HG02678 (cell line): ENCODE results near the gene LRRC4B.

Experiments
- ATAC-seq: cut with Tn5 transposase; IDR thresholded peaks from one replicate; pipeline ENCODE4 v1.9.1; 2021; ENCODE audit warnings: mild to moderate bottlenecking, moderate library complexity; ENCODE audit not compliant: unreplicated experiment

LRRC4B gene

DNA sequence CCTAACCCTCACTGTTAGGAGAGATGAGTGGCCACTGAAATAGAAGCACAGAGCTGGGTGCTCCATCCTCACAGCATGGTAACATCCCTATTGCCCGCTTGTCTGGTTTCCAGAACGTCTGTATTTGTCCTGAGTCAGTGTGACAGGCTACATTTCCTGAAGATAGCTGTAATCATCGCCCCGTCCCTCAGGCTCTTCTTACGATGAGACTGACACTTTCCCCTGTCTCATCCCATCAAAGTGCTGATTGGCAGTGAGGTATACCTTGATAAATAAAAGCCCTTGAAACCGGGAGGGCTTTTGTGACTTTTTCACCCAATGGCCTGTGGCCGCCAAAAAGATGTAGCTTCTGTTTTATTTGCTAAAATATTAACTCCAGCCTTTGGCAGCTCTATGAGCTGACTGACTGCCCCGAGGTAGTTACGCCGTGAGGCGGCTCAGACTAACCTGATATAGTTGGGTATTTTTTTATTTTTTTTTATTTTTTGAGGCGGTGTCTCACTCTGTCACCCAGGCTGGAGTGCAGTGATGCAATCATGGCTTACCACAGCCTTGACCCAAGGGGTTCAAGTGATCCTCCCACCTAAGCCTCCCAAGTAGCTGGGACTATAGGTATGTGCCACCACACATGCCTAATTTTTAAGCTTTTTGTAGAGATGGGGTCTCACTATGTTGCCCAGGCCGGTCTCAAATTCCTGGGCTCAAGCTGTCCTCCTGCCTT is 5.7 kb upstream of the LRRC4B start:
- ATAC-seq, result no peak

DNA sequence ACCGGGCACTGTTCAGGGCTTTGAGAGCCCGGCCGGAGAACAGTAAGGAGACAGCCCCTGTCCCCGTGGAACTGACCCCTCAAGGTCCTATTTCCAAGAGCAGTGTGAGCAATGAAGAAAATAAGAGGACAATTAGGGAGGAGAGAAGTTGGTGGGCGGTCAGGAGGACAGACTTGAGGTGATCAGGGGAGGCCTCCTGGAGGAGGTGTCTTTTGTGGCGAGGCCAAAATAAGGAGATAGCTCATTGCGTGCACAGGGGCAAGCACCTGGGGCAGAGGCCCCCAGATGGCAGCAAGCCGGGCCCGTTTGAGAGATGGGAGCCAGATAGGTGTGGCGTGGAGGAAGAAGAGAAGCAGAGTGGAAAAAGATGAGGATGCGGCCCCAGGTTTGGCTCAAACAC is 2.8 kb upstream of the LRRC4B start:
- ATAC-seq, result no peak

DNA sequence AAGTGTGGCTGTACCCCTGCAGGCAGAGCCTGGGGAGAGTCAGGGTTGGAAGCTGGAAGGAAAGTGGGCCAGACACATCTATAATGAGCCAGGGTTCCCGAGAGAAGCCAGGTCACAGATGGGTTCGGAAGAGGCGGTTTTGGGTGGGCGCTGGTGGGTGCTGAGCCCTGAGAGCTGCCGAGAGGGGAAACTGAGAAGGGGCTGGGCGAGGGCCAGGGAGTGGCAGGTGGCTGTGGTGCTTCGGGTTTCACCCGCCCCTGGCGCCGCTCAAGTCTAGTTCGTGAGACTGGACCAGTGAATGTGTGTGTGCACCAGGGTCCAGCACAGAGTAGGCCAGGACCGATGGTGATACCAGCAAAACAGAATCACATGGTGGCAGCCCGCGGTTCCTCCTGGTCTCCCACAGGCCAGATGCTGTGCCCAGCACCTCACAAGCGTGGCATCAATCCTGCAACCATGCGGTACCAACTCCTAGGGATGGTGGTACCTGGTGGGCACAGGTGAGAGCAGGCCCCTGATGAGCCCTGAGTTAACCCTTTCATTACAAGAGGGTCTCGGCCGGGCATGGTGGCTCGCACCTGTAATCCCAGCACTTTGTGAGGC is 1.8 kb upstream of the LRRC4B start:
- no peak for ATAC-seq

DNA sequence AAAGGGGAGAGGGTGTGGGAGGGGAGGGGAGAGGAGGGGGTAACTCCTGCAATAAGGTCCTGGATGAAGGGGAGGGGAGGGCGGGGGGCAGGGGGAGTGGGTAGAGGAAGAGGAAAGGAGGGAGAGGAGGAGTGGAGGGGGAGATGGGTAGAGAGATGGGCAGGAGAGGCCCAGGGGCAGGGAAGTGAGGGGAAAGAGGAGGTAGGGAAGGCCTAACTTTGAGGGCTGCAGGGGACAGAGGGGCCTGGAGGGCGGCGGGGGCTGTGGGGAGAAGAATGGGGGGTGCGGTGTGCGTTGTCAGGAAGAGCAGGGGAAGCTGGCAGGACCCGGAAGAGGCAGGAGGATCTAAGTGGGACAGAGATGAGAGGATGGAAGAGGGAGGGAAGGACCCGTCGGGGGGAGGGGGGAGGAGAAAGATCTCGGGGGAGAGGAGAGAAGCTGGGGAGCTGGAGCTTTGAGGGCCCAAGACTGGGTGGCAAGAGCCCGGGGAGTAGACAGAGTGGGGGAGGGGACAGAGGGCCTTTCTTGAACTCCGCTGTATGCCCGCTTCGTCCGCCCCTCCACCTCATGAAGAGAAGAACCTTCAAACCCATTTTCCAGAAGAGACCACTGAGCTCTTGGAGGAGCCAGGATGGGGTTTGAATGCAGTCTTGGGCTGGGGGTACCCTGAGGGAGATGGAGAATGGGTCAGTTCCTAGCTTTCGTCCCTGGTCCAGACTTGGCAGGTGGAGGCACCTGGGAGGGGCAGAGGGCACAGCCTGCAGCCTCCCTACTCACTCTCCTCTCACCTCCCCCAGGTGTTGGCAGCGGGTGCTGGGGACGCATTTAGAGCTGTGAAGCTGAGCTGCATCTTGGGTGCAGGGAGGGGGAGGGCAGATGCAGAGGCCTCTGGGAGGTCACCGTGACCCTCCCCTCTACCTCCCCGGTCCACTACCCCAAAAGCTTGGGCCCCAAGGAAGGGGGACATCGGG is 778 bp upstream of the LRRC4B start:
- ATAC-seq, result no peak

DNA sequence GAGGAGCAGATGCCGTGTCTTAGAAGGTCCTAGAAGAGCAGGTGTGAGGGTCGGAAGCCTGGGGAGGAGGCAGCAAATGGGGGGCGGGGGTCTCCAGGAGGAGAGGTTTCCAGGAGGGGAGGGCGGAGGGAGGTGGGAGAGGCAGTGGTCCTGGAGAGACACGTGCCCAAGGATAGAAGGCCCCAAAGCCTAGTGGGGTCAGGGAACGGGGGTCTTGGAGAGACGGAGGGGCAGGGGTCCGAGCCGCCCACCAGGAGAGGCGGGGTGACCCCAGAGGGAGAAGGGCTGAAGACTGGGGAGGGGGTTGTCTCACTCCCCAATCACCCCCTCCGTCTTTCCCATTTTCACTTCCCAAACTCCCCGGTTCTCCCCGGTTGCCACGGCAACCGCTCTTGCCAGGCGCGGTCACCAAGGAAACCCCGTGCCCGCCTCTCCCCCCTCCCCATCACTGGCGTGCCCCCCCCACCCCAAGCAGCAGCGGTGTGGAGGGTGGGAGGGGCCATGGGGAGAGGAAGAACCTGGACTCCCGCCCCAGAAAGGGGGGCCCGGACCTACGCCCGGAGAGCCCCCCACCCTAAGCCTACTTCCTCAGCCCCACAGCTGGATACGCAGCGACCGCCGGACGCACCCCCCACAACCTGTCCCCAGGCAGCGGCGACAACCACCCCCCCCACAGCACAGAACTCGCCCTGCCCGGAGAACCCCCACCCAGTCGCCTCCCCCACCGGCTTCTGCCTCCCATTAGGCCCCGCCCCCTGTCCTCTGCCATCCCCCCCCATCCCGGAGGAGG is 988 bp downstream of the LRRC4B start:
- ATAC-seq, result no peak

DNA sequence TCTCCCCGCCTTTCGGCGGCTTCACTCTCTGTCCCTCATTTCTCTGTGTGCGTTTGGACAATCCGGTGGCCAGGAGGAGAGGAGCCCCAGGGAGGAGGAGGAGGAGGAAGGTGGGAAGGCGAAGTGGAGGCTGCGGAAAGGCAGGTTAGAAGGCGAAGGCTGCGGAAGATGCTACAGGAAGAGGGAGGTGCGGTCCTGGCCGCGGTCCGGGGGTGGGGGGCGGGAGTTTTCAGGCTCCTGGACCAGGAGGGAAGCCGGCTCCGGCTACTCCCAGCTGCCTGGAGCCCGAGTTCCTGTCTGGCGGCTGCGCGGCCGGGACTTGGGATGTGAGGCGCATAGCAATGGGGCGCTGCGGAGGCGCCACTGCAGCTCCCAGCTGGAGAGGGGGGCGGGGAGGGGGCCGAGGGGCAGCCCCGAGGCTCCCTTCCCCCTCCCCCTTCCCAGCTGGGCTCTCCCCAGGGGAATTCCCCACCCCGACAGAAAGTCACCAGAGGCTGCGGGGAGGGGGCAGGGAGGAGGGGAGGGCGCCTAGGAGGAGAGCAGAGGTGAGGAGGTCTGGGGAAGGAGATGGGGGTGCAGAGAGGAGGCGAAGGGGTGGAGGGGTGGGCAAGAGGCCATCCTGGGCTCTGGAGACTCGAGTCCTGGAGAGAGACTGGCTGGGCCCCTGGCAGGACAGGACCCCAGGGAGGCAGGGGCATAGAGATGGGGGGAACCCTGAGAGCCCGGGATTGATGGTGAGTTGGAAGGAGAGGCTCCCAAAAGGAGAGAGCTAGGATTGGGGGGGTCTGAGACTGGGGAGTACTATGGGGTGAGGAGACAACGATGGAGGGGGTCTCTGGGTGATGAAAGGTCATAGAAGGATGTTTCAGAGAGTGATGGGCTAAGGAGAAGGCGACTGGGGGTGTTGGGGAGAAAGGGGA is 2.0 kb downstream of the LRRC4B start:
- ATAC-seq, result no peak

DNA sequence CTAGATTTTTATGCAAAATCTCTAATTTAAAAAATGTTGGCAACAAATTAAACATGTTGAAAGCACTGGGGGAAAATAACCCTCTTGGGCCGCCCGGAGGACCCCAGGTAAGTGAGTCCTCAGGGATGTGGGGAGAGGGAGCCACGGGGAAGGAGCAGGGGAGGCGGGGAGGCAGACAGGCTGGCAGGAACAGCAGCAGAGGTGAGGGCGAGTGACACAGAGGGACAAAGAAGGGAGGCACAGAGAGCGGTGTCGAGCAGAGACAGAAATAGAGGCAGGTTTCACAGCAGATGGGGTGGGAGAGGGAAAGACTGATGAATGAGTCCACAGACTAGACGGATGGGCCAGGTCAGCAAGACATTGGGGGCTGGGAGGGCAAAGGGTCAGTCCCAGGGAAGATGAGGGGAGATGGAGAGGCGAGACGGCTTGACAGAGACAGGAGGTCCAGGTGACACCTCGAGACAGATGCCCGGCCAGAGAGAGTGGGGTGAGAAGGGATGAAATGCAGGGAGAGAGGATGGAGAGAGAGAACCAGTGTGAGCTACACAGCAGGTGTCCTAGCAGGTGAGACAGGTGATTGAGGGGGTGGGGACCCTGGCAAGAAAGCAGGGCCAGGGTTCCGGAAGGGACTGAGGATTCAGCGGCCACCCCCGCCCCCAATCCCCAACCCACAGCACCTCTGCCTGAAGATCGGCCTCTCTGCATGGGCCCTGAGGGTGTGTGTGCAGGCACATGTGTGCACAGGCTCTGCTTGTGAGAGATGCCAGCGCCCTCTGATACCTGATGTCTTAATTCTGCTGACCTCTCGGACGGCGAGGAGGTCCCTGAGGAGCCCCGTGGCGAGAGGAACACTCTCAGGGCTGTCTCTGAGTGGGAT is 3.8 kb downstream of the LRRC4B start:
- ATAC-seq, result no peak

DNA sequence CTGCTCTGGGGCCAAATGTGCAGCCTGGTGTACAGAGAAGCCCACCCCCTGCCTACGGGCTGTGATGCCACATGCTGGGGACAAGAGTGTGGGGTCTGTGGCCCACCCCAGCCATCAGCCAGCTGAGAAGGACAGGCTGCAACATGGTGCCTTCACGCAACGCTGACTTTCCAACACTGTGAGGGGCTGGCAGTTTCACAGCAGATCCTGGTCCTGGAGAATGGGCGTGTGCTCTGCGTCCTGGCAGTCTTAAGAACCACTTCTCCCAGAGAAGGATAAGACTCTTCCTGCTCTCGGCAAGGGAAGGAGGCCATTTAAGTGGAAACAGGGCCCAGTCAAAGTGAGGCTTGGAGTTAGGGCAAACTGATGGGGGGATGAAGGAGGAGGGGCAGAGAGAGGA is 4.6 kb downstream of the LRRC4B start:
- ATAC-seq, result no peak

DNA sequence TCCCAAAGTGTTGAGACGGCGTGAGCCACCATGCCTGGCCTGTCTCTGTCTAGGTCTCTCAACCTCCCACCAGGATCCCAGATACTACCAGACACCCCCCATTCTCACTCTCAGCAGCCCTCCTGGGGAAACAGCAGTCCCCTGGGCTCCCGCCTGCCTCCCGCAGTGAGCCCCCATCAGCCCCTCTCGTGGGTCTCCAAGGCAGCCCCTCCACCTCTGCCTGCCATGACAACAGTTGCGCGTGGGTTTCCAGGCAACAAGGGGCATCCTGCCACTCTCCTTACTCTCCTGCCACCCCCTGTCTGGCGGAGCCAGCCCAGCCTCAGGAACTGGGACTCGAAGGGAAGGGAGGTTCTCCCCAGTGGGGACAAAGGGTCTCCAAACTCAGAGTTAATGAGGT is 5.2 kb downstream of the LRRC4B start:
- no peak for ATAC-seq

DNA sequence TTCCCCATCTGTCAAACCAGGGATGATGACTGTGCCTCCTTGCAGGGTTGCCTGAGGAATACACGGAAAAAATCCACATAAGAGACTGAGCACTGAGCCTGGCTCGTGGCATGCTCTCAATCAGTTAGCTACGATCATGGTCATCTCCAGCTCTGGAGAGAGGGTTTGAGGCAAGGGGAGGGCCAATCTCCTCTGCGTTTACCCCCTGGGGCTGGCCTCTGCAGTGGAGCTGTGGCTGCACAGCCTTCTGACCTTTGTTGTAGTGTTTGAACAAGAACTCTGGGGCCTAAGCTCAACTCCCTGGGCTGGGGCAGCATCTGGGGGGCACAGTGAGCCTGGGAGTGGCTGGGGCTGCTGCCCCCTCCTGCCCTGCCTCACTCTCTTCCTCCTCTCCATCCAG is 5.9 kb downstream of the LRRC4B start:
- ATAC-seq, result no peak

DNA sequence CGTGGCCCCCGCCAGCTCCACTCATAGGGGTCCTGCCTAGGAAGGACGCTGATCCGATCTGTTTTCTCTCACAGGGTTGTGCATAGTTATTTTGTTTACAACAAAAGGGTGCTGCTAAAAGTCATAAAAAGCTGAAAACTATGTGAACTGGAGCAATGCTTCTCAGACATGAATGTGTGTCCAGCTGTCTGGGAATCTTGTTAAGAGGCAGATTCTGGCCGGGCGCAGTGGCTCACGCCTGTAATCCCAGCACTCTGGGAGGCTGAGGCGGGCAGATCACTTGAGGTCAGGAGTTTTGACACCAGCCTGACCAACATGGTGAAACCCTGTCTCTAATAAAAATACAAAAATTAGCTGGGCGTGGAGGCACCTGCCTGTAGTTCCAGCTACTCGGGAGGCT is 8.6 kb downstream of the LRRC4B start:
- no peak for ATAC-seq

DNA sequence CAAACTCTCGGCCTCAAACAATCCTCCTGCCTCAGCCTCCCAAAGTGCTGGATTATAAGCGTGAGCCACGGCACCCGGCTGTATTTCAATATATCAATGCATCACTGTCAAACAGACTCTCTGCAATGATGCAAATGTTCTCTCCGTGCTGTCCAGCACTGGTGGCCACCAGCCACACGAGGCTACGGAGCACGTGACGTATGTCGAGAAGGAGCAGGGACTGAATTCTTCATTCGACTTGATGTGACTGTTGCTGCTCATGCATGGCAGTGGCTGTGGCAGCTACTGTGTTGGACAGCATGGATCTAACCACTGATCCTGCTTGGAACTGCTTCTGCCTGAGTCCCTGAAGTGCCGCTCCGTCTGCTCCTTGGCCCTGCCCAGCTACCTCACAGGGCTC is 9.8 kb downstream of the LRRC4B start:
- no peak for ATAC-seq

DNA sequence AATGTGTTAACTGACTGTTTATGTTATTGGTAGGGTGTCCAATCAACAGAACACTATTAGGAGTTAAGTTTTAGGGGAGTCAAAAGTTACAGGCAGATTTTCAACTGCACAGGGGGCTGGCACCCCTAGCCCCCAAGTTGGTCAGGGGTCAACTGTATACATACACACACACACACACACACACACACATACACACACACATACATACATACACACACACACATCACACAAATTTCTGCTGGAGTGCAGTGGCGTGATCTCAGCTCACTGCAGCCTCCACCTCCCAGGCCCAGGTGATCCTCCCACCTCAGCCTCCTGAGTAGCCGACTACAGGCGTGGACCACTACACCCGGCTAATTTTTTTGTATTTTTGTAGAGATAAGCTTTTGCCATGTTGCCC is 10.2 kb downstream of the LRRC4B start:
- ATAC-seq, result no peak

DNA sequence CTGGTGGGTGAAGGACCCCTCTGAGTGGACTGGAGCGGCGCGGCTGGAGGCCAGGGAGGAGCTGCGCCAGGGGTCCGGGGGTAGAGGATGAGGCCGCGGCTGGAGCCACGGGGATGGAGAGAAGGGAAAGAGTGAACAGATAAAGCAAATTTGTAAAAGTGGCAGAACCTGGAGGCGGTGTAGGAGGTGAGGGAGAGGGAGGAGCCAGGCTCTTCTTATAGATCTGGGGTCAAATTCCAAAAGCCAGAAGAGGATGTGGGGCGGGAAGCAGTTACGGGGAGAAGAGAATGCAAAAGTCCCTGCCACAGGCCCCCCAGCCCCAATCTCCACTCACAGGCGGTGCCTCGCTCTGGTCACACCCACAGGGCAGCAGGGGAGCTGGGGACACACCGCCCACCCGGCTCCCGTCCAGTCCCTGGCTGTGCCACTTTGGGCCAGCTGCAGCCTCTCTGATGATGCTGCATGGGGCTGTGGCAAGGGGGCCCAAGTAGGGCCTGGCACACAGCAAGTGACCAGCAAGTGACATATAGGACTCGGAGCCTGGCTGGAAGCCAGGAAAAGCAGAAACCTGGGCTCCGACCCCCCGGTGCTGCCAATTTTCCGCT is 11.1 kb downstream of the LRRC4B start:
- ATAC-seq, result no peak

DNA sequence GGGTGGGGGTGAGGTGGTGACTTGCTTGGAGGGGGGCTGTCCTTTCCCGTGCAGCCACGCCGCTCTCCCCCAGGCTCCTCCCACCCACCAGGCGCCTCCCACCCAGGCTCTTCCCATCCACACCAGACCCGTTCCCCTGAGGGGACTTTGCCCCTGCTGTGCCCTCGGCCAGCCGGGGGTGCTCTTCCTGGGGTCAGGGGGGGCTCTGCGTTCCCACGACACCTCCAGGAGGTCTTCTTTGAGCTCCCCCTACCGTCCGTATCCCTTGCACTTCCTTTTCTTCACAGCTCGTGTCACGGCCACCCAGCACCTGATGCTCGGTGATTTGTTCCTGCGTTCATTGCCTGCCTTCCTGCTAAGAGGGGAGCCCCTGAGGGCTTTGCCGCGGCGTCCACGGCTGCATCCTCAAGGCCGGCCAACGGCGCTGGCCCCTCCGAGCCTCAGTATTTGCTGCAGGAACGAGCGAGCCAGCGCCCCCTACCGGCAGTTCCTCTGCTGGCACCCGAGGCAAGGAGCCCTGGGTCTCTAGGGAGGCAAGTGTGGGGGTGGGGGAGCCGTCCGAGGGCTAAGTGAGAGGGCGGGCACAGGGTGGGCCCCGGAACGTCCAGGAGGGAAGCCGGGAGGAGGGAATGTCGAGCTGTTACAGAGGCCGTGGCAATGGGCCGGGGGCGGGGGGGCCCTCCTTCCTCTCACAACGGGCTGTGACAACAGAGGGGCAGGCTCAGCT is 11.8 kb downstream of the LRRC4B start:
- no peak for ATAC-seq

DNA sequence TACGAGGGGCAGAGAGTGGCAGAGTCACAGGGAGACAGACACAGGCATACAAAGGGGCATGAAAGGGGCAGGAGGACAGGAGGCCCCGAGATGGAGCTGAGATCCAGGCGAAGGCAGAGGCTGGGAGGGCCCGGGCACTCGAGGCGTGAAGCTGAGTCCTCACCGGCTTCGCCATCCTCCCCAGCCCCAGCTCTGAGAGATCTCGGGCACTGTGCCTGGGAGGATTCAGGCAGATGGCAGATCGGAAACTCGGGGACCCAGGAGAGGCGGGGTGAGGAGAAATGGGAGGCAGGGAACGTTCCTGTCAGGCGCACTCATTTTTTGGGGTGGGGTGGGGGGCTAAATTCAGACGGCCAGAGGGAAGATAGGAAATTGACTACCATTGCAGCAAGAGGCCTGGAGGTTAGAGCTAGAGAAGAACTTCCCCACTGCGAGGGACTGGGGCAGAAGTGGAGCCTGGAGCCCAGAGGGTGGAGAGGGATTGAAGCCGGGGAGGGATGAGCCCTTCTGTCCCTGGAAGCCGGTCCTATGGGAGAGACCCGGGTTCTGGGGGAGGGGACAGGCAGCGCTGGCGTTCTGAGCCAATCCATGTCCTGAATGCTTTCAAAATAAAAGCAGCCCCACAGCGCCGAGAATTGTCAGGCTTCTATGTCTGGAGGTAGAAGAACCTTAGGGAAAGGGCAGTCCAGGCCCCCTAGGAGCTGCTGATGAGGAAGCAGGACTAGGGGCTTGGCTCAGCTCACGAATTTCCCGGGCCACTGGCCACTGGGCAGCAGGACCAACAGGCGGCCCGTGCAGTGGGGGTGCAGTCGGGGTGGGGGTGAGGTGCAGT is 12.6 kb downstream of the LRRC4B start:
- no peak for ATAC-seq

DNA sequence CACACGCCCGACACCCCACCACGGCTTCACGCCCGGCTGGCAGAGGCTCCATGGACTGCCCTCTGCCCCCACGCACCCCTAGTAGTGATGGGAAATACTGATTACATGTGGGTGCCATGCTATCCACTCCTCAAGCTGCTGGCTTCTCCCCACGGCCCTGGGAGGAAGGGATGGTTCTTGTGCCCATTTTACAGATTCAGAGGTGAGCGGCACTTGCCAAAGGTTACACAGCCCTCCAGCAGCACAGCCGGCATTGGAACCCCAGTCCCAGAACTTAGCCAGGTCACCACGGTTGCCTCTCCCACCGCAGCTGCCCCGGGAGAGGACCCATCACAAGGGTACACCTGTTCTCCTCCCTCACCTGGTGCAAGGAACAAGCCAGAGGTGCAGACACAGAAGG is 13.2 kb downstream of the LRRC4B start:
- no peak for ATAC-seq
